Posterior vena cava (tissue), 2 donors: ENCODE results near the gene SIGLEC6. TPM values are rescaled to one million over a fixed set of nuclear protein-coding genes. Genes with fewer than 3 reads are reported as not detected.

Experiments used
- DNase-seq: peaks from one replicate; pipeline ENCODE4 v3.0.0-alpha.2; 2020; ENCODE audit warnings: low spot score
- intact Hi-C, 2 donors: fragments of 100-400 bp; cut with DNase I; formaldehyde crosslinking; loops; one replicate each; pipeline versions ENCODE4 v1.14.1 to v1.14.2; 2022 to 2023
- total RNA-seq, 2 donors: library from RNA; stranded (reverse); fragmentation: NEBNext Ultra II Directional; extraction: Animal tissue kit (Norgen Biotek cat#: 25700); gene quantifications; one replicate each; pipeline ENCODE4 v1.2.1, GENCODE V29; 2021
- donor health status: DM: yes; HTN: yes; CAD: no.
- donor health status: DM: yes; HTN: yes; CAD: no.

Gene SIGLEC6
- total RNA-seq, 2 donors from 2014 or later: 0.86 to 1.6 TPM

DNA sequence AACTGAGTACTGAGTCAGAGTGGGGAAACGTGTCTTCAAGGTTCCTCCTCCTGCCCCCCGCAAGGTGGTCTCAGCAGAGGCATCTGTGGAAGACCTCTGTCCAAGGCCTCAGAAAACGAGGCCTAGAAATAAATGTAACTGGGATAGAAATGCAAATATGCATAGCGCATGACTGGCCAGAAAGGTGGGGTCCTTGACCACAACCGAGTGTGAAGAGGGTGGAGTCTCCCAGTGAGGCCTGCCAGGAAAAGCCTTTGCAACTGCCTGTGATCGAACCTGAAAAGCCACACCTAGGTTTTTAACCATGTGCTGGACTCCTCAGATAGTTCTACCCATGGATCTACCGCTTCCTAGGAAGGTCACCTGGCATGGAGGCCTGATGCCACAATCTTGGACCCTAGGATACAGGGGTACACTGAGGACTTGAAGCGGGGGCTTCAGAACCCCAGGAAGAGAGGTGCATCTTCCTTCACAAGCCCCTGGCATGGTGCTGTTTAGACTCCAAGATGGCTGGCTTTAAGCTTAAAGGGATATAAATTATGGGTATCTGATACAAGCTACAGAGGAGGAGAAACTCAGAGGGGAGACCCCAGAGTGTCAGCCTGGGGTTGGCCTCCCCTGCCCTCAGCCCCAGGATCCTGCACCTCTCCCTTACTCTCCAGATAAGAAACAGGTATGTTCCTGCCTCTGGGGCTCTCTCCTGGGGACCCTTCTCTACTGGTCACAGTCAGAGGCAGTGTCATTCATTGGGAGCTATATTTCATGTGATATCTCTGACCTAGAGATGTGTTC lies 18.3 kb upstream of the SIGLEC6 start:
- intact Hi-C loops: no loop called here
- DNase-seq: no peak

DNA sequence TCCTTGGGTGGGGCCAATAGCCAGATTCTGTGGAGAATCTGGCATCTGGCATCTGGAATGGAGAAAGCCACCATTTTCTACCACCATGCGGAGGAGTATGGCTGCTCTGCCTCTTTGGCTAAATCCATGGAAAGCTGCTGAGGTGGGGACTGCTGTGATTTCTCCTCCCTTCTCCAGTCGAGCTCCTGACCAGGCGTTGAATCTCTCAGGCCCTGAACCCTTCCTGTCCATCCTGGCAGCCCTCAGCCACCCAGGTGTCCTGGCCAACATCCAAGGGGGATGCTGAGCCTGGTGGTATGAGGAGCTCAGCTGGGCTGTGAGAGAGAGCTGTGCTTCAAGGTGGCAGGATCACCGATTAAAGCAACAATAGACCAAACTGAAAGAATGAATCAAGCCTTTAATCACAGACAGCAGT lies 17.4 kb upstream of the SIGLEC6 start:
- intact Hi-C loops: no loop called here
- DNase-seq: no peak

- no peak for DNase-seq
- intact Hi-C loops: no loop called here
Measured at GRCh38 chr19:51548213-51548651, 16.8 kb upstream of the SIGLEC6 start.

DNA sequence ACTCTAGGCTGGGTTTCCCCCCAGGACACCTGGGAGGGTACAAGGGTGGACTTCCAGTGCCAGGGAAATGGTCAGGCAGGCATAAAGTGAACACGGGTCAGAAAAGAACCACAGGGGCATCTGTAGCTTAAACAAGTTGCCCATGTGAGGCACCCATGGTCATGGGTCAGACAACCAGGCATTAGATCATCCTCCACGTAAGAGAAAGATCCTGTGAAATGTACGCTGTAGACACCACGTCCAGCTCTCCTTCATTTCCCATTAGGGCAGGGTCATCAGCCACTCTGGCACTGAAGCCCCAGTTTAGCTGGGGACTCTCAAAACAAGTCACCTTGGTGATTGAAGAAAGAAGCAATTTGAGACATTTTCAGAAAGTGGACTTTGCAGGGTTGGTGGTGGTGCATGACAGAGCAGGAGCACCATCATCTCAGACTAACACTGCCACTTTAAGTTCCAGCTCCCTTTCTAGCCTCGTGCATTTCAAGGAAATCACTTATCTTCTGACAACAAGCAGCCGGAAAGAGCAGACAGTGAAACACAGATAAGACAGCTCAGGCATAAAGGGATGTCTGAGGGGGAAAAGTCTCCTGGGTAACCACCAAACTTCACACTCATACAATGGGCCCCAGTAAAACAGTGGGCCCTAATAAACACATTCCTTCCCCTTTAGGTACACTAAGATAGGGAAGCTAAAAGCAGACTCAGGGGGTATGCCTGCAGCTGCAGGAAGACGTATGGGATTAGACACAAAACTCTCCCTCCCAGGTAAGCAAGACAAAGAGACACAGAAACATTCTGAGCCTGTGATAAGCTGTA lies 16.1 kb upstream of the SIGLEC6 start:
- intact Hi-C loops: no loop called here
- no peak for DNase-seq

DNA sequence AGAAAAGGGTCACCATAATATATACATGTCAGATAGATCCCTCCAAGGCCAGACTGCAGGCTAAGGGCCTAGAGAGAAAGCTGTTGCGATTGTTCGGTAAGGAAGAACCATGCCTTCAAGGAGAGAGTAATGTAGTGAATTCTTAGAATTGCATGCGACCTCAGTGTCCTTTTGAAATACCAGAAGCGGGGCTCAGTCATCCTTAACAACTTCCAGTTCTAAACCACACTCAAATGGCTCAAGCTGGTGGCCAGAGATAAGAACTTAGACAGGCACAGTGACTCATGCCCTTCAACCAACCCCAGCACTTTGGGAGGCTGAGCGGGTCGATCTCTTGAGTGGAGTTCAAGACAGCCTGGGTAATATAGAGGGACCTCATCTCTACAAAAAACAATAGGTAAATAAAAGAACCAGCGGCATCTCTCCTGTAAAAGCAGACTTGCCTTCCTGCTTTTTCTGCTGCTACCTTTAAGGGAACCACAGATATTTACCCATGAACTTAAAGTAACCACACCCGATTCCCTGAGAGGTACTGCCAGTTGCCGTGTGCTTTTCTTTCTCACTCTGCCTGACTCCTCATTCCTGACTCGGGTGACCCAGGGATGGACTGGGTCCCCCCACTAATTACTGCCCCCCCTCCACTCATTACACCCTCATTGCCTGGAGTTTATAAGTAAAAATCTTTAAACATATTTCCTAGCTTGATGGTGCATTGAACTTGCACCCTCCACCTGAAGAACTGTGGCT lies 15.4 kb upstream of the SIGLEC6 start:
- intact Hi-C loops: no loop called here

GRCh38 chr19:51546107-51546649 lies 14.7 kb upstream of the SIGLEC6 start:
- intact Hi-C loops: no loop called here
- DNase-seq: no peak

More for the DNA sequence above, 15.4 kb upstream of the SIGLEC6 start:
- no peak for DNase-seq

DNA sequence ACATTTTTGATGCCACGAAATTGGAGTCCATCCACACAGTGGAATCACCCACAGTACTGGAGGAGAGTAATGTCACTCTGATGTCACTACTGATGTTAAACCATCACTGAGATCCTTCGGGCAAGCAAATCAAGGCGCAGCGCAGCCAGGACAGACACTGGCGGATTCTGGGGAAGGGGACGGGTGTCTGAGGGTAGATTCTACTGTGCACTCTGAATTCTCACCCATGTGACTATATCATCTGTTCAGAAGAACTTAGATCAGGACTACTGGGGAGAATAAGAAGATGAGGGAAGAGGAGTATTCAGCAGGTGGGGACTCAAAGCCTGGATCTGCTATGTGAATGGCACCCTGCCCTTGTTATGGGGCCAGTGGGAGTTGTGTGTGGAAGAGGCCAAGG lies 12.6 kb upstream of the SIGLEC6 start:
- intact Hi-C loops: no loop called here
- no peak for DNase-seq

DNA sequence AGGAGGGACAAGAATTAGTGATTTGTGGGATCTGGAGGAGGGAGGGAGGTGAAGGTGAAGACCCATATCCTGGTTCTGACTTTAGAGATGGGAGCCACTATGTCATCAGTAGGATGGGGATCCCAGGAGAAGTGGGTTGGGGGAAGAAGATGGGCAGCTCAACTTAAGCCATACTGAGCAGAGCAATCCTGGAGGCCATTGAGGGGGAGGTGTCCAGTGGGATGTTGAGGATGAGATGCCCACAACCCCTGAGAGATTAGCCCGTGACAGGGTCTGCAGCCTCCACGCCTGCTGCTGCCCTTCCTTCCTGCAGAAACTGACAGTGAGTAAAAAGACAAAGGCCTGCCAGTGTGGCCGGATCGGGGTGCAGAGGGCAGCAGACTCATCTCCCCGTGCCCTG lies 11.2 kb upstream of the SIGLEC6 start:
- DNase-seq: no peak
- intact Hi-C loops: no loop called here

- no peak for DNase-seq
- intact Hi-C loops: loop anchor here in 1 of 2 donors (1.0 kb wide), 1 partner anchor 20 kb away; no protein-coding TSS in a partner anchor
Measured at GRCh38 chr19:51541458-51542357, 10.2 kb upstream of the SIGLEC6 start.

DNA sequence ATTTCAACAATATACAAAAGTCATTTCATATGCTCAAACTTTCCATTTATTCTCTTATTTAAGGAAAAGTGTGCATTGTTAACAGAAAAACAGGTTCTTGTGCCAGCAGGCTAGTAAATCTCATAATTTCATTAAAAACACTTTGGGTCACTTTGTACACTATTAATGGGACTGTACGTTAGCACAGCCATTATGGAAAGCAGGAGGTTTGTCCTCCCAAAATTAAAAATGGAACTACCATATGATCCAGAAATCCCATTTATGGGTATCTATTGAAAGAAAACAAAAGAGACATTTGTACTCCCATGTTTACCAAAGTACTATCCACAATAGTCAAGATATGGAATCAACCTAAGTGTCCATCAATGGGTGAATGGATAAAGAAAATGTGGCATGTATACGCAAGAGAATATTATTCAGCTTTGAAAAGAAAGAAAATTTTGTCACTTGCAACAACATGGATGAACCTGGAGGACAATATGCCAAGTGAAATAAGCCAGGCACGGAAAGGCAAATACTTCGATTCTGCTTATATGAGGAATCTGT lies 8.4 kb upstream of the SIGLEC6 start:
- intact Hi-C loops: no loop called here
- DNase-seq: no peak

DNA sequence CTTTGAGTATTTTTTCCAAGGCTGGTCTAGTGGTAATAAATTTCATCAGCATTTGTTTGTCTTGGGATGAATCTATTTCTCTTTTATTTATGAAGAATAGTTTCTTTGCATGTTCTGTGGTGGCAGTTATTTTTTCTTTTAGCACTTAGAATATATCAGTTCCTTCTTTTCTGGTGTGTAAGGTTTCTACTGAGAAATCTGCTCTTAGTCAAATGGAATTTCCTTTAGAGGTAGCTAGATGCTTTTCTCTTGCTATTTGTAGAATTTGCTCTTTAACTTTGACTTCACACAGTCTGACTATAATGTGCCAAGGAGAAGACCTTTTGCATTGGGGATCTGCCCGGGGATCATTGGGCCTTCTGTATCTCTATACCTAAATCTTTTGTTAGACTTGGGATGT lies 4.1 kb upstream of the SIGLEC6 start:
- intact Hi-C loops: no loop called here
- DNase-seq: no peak

GRCh38 chr19:51530616-51531015 lies 854 bp downstream of the SIGLEC6 start:
- intact Hi-C loops: no loop called here

GRCh38 chr19:51529301-51529700 lies 2.2 kb downstream of the SIGLEC6 start:
- DNase-seq: no peak
- intact Hi-C loops: no loop called here

More at GRCh38 chr19:51530616-51531015, 854 bp downstream of the SIGLEC6 start:
- no peak for DNase-seq

DNA sequence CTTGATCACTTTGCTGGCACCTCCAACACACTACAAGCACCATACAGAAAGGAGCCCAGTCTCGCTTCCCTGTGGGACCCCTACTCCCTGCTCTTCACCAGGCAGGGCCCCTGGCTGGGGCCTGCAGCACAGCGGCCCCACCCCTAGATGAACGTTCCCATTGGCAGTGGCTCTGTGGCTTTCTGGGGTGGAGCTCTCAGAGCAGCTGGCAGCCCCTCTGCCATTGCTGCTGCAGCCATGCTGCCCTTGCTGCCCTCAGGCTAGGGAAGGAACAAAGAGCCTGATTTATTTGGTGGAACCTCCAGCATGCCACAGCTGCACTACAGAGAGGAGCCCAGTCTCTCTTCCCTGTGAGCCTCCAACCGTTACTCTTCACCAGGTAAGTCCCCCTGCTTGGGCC lies 5.8 kb downstream of the SIGLEC6 start:
- intact Hi-C loops: no loop called here
- no peak for DNase-seq

GRCh38 chr19:51524666-51525264 lies 6.7 kb downstream of the SIGLEC6 start:
- DNase-seq: no peak
- intact Hi-C loops: no loop called here

DNA sequence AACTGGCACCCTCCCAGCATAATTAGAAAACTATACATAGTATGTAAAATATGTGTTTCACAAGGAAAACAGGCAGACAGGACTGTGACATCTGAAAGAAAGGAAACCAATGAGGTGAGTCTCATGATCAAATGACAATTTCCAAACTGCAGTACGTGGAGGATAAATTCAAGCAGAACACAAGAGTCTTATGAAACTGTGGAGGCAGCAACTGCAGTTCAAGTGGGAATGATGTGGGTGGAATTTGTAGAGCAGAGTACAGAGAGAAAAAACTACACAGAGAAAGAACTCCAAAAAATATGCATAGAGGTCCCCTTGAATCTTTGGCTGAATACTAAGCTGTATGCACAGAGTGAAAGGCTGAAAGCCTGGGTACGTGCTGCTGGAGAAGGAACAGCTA lies 9.7 kb downstream of the SIGLEC6 start:
- no peak for DNase-seq
- intact Hi-C loops: no loop called here

DNA sequence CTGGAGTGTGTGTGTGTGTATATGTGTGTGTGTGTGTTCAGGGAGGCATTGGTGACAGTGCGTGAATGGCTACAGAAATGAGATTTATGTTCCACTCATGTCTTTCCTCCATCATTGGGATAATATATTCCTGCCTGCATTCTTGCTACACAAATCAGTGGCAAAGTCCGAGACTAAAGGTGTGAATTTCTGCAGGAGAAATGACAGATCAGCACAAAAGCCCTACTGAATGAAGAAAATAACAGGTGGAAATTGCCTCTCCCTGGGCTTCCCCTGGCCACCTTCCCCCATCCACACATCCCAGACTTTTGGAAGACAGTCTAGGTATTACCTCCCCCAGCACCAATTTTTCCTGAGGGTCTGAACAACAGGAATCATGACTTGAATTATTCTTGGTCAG lies 10.1 kb downstream of the SIGLEC6 start:
- no peak for DNase-seq
- intact Hi-C loops: no loop called here

- intact Hi-C loops: no loop called here
- no peak for DNase-seq
Measured at GRCh38 chr19:51520728-51521127, 10.7 kb downstream of the SIGLEC6 start.
